SK-N-MC (cell line): ENCODE measurements around the gene BCAT1.
A peak's percentile ranks its signal among the peaks of the same experiment; 100 is the strongest.

Experiments
- DNase-seq: peaks from one replicate; pipeline ENCODE4 v3.0.0-alpha.2; 2011; ENCODE audit warnings: low read depth, low spot score
- H3K27ac ChIP-seq: fragments of 200-600 bp; sonication (generic); 2 replicates; pipeline ENCODE4 v1.5.1; 2016; ENCODE audit warnings: mixed run types
- H3K36me3 ChIP-seq: fragments of 200-600 bp; sonication (generic); 2 replicates; pipeline ENCODE4 v1.6.1; 2017; ENCODE audit warnings: antibody characterized with exemption, low read length, mixed read lengths; ENCODE audit not compliant: insufficient read depth
- H3K4me3 ChIP-seq: fragments of 200-600 bp; sonication (generic); 2 replicates; pipeline ENCODE4 v1.5.1; 2016
- H3K9ac ChIP-seq: fragments of 200-600 bp; sonication (generic); 2 replicates; pipeline ENCODE4 v1.8.0; 2017; ENCODE audit warnings: mixed run types, mixed read lengths; ENCODE audit not compliant: insufficient read length
- H3K9me3 ChIP-seq: fragments of 200-600 bp; sonication (generic); 2 replicates; pipeline ENCODE4 v1.6.1; 2017; ENCODE audit warnings: low read depth, mild to moderate bottlenecking, antibody characterized with exemption, low read length, moderate library complexity, mixed read lengths
- EZH2 ChIP-seq: fragments of 200-600 bp; sonication (generic); IDR thresholded peaks from one replicate; pipeline ENCODE4 v1.6.1; 2017; ENCODE audit warnings: antibody characterized with exemption
- FOXP2 ChIP-seq: optimal IDR thresholded peaks from 2 replicates; pipeline ENCODE3; 2011; ENCODE audit warnings: mild to moderate bottlenecking, moderate library complexity; ENCODE audit not compliant: insufficient read depth; ENCODE audit errors: extremely low read length, control extremely low read depth
- POLR2AphosphoS5 ChIP-seq: IDR thresholded peaks from 2 replicates; pipeline ENCODE4 v1.6.1; 2012; ENCODE audit warnings: mild to moderate bottlenecking, low read depth, low read length, borderline replicate concordance

Gene BCAT1

DNA sequence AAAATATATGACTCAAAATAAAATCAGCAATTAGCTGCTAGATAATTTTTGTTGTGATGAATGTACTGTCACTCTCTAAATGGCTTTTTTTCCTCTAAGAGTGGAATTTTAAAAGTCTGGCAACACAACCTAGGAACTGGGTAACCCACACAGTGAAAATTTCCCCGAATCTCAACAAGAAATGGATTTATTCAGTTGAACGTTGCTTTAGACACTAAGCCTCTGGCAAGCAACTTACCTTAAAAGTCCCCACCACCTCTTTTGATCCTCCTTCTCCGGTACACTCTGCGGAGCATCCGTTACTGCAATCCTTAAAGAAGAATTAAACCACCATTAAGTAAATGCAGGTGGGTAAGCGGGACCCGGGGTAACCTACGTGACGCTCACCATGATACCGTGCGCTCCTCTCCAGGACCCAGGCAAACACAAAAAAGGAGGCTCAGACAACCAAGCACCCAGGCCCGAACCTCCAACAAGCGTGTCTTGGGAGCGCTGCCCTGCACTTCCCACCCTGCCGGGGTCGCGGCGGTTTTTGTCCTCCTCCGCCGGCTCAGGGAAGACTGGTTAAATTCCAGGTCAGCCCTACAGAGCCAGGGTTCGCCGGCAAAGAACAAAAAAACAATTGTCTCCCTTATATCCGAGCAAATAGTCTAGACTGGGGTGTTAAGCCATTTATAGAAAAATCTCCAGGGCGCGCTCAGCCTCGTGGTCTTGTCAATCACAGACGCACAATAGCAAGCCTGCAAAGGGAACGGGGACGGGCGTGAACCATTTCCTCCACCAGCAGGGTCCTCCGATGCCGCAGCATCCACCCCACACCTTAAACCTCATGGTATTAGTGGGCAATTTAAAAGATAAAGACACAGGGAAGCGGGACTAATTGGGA, 47.1 kb downstream of the BCAT1 start:
- Histone ChIP-seq H3K9ac (no peak overlapping the region), H3K36me3 (peaks cover 12% of the 10 kb centered on the region; the same call in 1 of the 2 replicates), H3K27ac (peak overlapping the region; percentile 57; the same call in 1 of the 2 replicates), H3K9me3 (no peaks in the 10 kb centered on the region), H3K4me3 (no peak overlapping the region)
- no peak for TF ChIP-seq POLR2AphosphoS5
- TF ChIP-seq EZH2, result no peak
- TF ChIP-seq FOXP2, result no peak
- DNase-seq, result no peak

DNA sequence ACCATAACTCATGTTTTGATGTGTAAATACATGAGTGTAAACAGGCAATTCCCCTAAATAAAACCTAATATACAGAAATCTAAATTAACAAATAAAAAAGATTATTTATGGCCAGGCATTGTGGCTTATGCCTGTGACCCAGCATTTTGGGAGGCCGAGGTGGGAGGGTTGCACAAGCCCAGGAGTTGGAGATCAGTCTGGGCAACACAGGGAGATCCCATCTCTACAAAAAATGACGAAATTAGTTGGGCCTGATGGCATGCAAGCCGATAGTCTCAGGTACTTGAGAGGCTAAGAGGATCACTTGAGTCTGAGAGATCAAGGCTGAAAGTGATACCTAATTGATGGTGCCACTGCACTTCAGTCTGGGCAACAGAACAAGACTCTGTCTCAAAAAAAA, 48.7 kb downstream of the BCAT1 start:
- no peak overlapping the region for H3K27ac ChIP-seq
- TF ChIP-seq POLR2AphosphoS5 (no peak), EZH2 (no peak), FOXP2 (no peak)
- no peaks in the 10 kb centered on the region for H3K9me3 ChIP-seq
- peaks cover 12% of the 10 kb centered on the region; the same call in 1 of the 2 replicates for H3K36me3 ChIP-seq
- no peak overlapping the region for H3K4me3 ChIP-seq
- no peak overlapping the region for H3K9ac ChIP-seq
- no peak for DNase-seq

DNA sequence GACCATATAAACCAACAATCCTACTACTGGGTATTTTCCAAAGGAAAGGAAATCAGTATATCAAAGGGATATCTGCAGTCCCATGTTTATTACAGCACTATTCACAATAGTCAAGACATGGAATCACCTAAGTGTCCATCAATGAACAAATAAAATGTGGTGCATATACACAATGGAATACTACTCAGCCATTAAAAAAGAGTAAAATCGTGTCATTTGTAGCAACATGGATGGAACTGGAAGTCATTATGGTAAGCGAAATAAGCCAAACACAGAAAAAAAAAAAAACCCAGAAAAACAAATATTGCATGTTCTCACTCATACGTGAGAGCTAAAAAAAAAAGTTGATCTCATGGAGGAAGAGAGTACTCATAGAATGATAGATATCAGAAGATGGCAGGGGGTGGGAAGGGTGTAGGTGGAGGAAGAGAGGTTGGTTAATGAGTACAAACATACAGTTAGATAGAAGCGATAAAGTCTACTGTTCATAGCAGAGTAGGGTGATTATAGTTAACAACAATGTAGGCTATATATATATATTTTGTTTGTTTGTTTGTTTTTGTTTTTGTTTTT, 49.3 kb downstream of the BCAT1 start:
- Histone ChIP-seq H3K36me3 (peaks cover 12% of the 10 kb centered on the region; the same call in 1 of the 2 replicates), H3K27ac (no peak overlapping the region), H3K9ac (no peak overlapping the region), H3K4me3 (no peak overlapping the region), H3K9me3 (no peaks in the 10 kb centered on the region)
- DNase-seq, result no peak
- no peak for TF ChIP-seq POLR2AphosphoS5
- no peak for TF ChIP-seq EZH2
- no peak for TF ChIP-seq FOXP2

DNA sequence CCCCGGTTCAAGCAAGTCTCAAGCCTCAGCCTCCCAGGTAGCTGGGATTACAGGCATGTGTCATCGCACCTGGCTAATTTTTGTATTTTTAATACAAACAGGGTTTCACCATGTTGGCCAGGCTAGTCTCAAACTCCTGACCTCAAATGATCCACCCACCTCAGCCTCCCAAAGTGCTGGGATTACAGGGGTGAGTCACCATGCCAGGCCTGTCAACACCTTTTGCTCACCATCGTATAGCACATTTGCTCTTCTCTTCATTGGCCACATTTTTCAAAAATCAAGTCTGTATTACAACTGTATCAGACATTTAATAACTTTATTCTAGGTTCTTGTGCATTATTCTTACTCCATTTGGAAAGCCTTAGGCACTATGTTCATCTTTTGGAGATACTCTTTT, 50.3 kb downstream of the BCAT1 start:
- DNase-seq, result no peak
- Histone ChIP-seq H3K27ac (no peak overlapping the region), H3K36me3 (peaks cover 19% of the 10 kb centered on the region; the same call in 1 of the 2 replicates), H3K9me3 (no peaks in the 10 kb centered on the region), H3K9ac (no peak overlapping the region), H3K4me3 (no peak overlapping the region)
- TF ChIP-seq EZH2 (no peak), POLR2AphosphoS5 (no peak), FOXP2 (no peak)

DNA sequence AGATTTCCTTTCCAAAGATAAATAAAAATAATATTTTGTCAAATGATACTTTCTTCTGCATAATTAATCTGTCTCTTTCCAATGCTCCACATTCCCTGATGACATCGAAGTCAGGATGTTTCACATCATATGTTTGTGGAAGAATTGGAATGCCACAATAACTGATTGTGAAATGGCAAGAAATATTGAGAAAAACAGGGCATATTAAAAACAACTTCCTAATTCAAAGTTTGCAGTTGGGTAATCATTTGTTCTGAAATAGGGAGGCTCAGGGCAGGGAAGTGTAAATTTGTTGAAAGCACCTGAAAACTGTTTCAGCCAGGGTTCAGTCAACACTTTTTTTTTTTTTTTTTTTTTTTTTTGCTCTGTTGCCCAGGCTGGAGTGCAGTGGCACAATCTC, 50.7 kb downstream of the BCAT1 start:
- Histone ChIP-seq H3K4me3 (no peak overlapping the region), H3K9ac (no peak overlapping the region), H3K27ac (no peak overlapping the region), H3K36me3 (peaks cover 20% of the 10 kb centered on the region; the same call in 1 of the 2 replicates), H3K9me3 (no peaks in the 10 kb centered on the region)
- no peak for DNase-seq
- TF ChIP-seq FOXP2, result no peak
- no peak for TF ChIP-seq POLR2AphosphoS5
- TF ChIP-seq EZH2, result no peak

DNA sequence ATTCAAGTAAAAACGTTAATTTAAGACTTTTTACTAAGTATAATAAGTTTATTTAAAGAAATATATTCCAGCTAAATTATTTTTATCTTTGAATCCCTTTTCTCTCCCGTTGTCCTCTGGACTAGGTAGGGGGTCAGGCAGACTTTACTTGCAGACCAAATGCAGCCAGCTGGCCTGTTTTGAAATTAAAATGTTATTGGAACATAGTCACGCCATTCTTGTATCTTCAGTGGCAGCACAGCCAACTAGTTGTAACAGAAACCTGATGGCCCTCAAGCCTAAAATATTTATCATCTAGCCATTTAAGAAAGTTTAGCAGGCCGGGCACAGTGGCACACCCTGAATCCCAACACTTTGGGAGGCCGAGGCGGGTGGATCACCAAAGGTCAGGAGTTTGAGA, 52.7 kb downstream of the BCAT1 start:
- Histone ChIP-seq H3K4me3 (no peak overlapping the region), H3K36me3 (peaks cover 31% of the 10 kb centered on the region; the same call in 1 of the 2 replicates), H3K9ac (no peak overlapping the region), H3K27ac (no peak overlapping the region), H3K9me3 (no peaks in the 10 kb centered on the region)
- TF ChIP-seq POLR2AphosphoS5, result no peak
- TF ChIP-seq FOXP2, result no peak
- TF ChIP-seq EZH2, result no peak
- DNase-seq, result no peak

DNA sequence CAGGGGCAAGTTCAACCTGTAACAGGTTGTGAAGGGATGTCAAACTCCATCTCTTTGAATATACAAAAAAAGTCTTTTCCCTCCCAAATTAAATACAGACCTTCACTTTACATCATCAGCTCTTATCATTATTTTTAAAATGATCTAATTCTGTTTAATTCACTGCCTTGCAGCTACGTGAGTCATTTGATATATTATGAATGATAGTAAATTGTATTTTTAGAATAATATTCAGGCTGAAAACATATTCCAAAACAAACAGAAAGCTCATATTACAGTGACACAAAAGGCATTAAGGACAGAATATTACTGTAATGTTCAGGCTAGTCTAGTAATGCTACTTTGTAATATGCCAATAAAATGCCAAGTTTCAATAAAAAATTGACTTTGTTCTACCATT, 53.3 kb downstream of the BCAT1 start:
- no peak overlapping the region for H3K4me3 ChIP-seq
- TF ChIP-seq FOXP2 (no peak), POLR2AphosphoS5 (no peak), EZH2 (no peak)
- DNase-seq, result no peak

DNA sequence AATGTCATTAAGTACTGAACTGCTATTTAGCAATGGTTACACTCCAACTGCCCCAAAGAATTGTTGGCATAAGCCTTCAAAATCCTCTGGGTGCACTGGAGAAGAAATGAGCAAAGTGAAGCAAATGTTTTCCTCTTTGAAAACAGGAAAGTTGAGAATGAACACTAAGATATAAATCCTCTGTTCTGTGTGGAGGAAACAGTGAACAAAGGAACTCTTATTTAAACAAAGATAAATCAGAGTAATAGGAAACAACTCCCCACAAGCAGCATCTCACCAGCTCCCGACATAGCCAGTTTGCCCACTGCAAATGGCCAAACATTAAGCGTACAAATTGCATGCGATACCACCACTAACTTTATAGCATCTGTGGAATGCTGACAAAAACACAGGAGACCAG, 54.0 kb downstream of the BCAT1 start:
- H3K4me3 ChIP-seq, result no peak overlapping the region
- DNase-seq, result no peak
- no peak overlapping the region for H3K9ac ChIP-seq
- no peak for TF ChIP-seq POLR2AphosphoS5
- no peak for TF ChIP-seq FOXP2
- TF ChIP-seq EZH2, result no peak
- H3K27ac ChIP-seq, result no peak overlapping the region
- peaks cover 31% of the 10 kb centered on the region; the same call in 1 of the 2 replicates for H3K36me3 ChIP-seq
- no peaks in the 10 kb centered on the region for H3K9me3 ChIP-seq

More for the DNA sequence above, 53.3 kb downstream of the BCAT1 start:
- peaks cover 31% of the 10 kb centered on the region; the same call in 1 of the 2 replicates for H3K36me3 ChIP-seq
- H3K9ac ChIP-seq, result no peak overlapping the region
- no peak overlapping the region for H3K27ac ChIP-seq
- H3K9me3 ChIP-seq, result no peaks in the 10 kb centered on the region
